CD14-positive monocyte (primary cell): ENCODE data around the gene PXMP4. TPM values are rescaled to one million over a fixed set of nuclear protein-coding genes. Genes with fewer than 3 reads are reported as not detected.

Experiments
- DNase-seq, 3 donors: peaks; one replicate each; pipeline ENCODE4 v3.0.0-alpha.2; 2011 to 2022
- H2AFZ ChIP-seq: 2 replicates; pipeline ENCODE4 v1.6.0; 2012; ENCODE audit warnings: mild to moderate bottlenecking, low read depth, low read length, inconsistent platforms; ENCODE audit not compliant: insufficient read depth, poor library complexity, severe bottlenecking
- H3K27ac ChIP-seq, 2 donors: 1 replicate in 1 of 2; 2 replicates in 1 of 2; pipeline ENCODE4 v1.5.1; 2012 to 2013; ENCODE audit warnings: low read length in 2 of 2, control low read depth in 1 of 2, inconsistent platforms in 1 of 2, low read depth in 1 of 2, mild to moderate bottlenecking in 1 of 2
- H3K27me3 ChIP-seq, 2 donors: one replicate each; pipeline versions ENCODE4 v1.6.0 to v1.6.1; 2011 to 2013; ENCODE audit warnings: low read length in 2 of 2; ENCODE audit not compliant: control insufficient read depth in 2 of 2, insufficient read depth in 2 of 2
- H3K36me3 ChIP-seq, 2 donors: replicated peaks in 1 of 2; 1 replicate in 1 of 2; 2 replicates in 1 of 2; pipeline versions ENCODE4 v1.5.1 to v1.6.1; 2012 to 2013; ENCODE audit warnings: low read length in 2 of 2, control low read depth in 1 of 2, inconsistent platforms in 1 of 2, mild to moderate bottlenecking in 1 of 2; ENCODE audit not compliant: insufficient read depth in 2 of 2, control insufficient read depth in 1 of 2
- H3K4me1 ChIP-seq, 2 donors: 1 replicate in 1 of 2; 2 replicates in 1 of 2; pipeline versions ENCODE4 v1.5.1 to v1.6.1; 2012 to 2013; ENCODE audit warnings: low read length in 2 of 2, control low read depth in 1 of 2, inconsistent platforms in 1 of 2, mild to moderate bottlenecking in 1 of 2, moderate library complexity in 1 of 2; ENCODE audit not compliant: insufficient read depth in 2 of 2, control insufficient read depth in 1 of 2
- H3K4me2 ChIP-seq: replicated peaks from 2 replicates; pipeline ENCODE3; 2012; ENCODE audit warnings: low read length, moderate library complexity, mild to moderate bottlenecking; ENCODE audit not compliant: poor library complexity, severe bottlenecking; ENCODE audit errors: extremely low read depth
- H3K4me3 ChIP-seq, 3 experiments: fragments of 200-600 bp in 1 of 3; sonication (generic) in 1 of 3; replicated peaks in 1 of 3; 1 replicate in 2 of 3; 2 replicates in 1 of 3; pipeline ENCODE4 v1.5.1; 2011 to 2013; ENCODE audit warnings: low read length in 3 of 3, mild to moderate bottlenecking in 3 of 3, control low read depth in 2 of 3, low read depth in 2 of 3, inconsistent platforms in 1 of 3, moderate library complexity in 1 of 3
- H3K79me2 ChIP-seq: 2 replicates; pipeline ENCODE4 v1.6.0; 2012; ENCODE audit warnings: mild to moderate bottlenecking, control low read depth, inconsistent platforms, low read length, moderate library complexity; ENCODE audit not compliant: insufficient read depth
- H3K9ac ChIP-seq: 2 replicates; pipeline ENCODE4 v1.6.0; 2017; ENCODE audit warnings: low read length, mild to moderate bottlenecking; ENCODE audit not compliant: insufficient read depth, poor library complexity, severe bottlenecking
- H3K9me3 ChIP-seq, 2 donors: replicated peaks in 1 of 2; 1 replicate in 1 of 2; 2 replicates in 1 of 2; pipeline versions ENCODE4 v1.5.1 to v1.6.1; 2012 to 2013; ENCODE audit warnings: low read length in 2 of 2, control low read depth in 1 of 2; ENCODE audit not compliant: control insufficient read depth in 1 of 2, insufficient read depth in 1 of 2
- H4K20me1 ChIP-seq: 2 replicates; pipeline ENCODE4 v1.6.0; 2012; ENCODE audit warnings: mild to moderate bottlenecking, low read length, control low read depth, moderate library complexity; ENCODE audit not compliant: insufficient read depth
- H3K27ac Mint-ChIP-seq, 7 donors: one replicate each; pipeline ENCODE4 v1.8.0; 2020; ENCODE audit warnings: mild to moderate bottlenecking in 7 of 7, mixed read lengths in 7 of 7, moderate library complexity in 6 of 7, inconsistent platforms in 2 of 7
- H3K27me3 Mint-ChIP-seq, 3 donors: one replicate each; pipeline ENCODE4 v1.8.0; 2021 to 2022; ENCODE audit warnings: low read depth in 3 of 3, mild to moderate bottlenecking in 3 of 3, mixed read lengths in 3 of 3, moderate library complexity in 3 of 3, inconsistent platforms in 1 of 3
- H3K36me3 Mint-ChIP-seq, 2 donors: one replicate each; pipeline ENCODE4 v1.8.0; 2020; ENCODE audit warnings: mixed read lengths in 2 of 2, inconsistent platforms in 1 of 2, mild to moderate bottlenecking in 1 of 2
- H3K4me1 Mint-ChIP-seq: one replicate; pipeline ENCODE4 v1.8.0; 2020; ENCODE audit warnings: mild to moderate bottlenecking, mixed read lengths
- H3K4me3 Mint-ChIP-seq, 2 donors: one replicate each; pipeline ENCODE4 v1.8.0; 2020; ENCODE audit warnings: mild to moderate bottlenecking in 2 of 2, mixed read lengths in 2 of 2, moderate library complexity in 1 of 2
- H3K9me3 Mint-ChIP-seq, 7 donors: one replicate each; pipeline ENCODE4 v1.8.0; 2020 to 2022; ENCODE audit warnings: mixed read lengths in 7 of 7, mild to moderate bottlenecking in 6 of 7, moderate library complexity in 6 of 7, inconsistent platforms in 2 of 7
- CTCF ChIP-seq: fragments of 200-600 bp; IDR thresholded peaks from one replicate; pipeline ENCODE4 v1.8.0; 2022; ENCODE audit warnings: antibody characterized with exemption, mild to moderate bottlenecking
- WGBS: methylation state at CpG from one replicate; pipeline ENCODE4 v1.1.5; 2013; ENCODE audit warnings: missing lambda C conversion rate; ENCODE audit not compliant: insufficient coverage; 5-methylcytosine and 5-hydroxymethylcytosine counted together
- intact Hi-C, 2 donors: fragments of 100-400 bp; cut with micrococcal nuclease; formaldehyde crosslinking; loops; one replicate each; pipeline versions ENCODE4 v1.15.0 to v1.15.1; 2023
- polyA plus RNA-seq, 3 donors: library from polyadenylated mRNA; depleted of rRNA in 1 of 3; unstranded in 2 of 3; stranded (reverse) in 1 of 3; fragments of 300-500 nt in 2 of 3; fragments of >200 nt in 1 of 3; fragmentation: Illumina TruSeq in 2 of 3; gene quantifications; 1 replicate in 2 of 3; 2 replicates in 1 of 3; pipeline ENCODE4 v1.2.3, GENCODE V29; 2012 to 2021

Gene PXMP4
- polyA plus RNA-seq, 3 donors = 4.9 to 11.4 (median 9.0) TPM

DNA sequence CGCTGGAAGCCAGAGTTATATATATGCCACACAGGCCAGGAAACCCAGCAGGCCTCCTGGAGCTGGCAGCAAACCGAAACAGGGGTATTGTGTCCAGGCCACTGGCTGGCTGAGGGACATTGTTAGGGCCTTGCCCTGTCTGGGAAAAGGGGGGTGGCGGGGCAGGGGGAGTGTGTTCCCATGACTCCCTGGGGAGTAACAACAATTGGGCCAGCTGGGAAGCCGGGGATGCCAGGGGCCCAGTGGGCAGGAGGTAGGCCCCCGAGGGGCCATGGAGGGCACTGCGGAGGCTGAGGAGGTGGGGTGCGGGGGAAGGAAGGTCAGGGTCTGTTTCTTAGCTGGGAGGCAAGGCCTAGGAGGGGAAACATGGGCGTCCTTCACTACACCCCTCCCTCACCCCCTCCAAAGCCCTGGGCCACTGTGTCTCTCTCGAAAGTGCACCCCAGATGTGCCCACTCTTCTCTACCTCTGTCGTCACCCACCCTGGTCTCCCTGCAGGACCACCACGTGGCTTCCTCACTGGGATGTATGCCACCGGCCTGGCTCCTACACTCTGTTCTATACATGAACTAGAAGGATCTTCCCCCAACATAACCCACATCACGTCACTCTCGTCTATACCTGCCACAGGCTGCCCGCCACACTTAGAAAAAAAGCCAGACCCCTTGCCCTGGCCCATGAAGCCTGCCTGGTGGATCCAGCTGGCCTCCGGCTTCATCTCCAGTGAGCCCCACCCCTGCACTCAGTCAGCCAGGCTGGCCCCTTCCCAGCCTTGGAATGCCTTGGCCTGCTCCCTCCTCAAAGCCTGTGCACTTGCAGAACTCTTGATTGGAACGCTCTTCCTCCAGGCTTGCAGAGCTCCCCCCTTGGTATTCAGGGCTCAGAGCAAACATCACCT, 26.1 kb downstream of the PXMP4 start:
- Histone ChIP-seq H2AFZ (no peak overlapping the region), H3K4me2 (no peak overlapping the region), H3K27me3 (no peaks in the 10 kb centered on the region), H3K4me1 (peaks cover 5 to 13% of the 10 kb centered on the region in 2 donors), H3K9ac (no peak overlapping the region), H3K36me3 (no peaks in the 10 kb centered on the region), H4K20me1 (no peaks in the 10 kb centered on the region), H3K4me3 (no peak overlapping the region), H3K9me3 (no peaks in the 10 kb centered on the region), H3K79me2 (no peaks in the 10 kb centered on the region), H3K27ac (no peak overlapping the region)
- DNase-seq = no peak
- H3K9me3 Mint-ChIP-seq = peaks cover 2 to 7% (median 4%) of the 10 kb centered on the region in 7 donors
- H3K4me3 Mint-ChIP-seq = peak overlapping the region in 1 of 2 donors; percentile 13
- intact Hi-C loops = no loop called here
- H3K27me3 Mint-ChIP-seq = no peaks in the 10 kb centered on the region
- peaks cover 16% of the 10 kb centered on the region for H3K4me1 Mint-ChIP-seq
- TF ChIP-seq CTCF = no peak
- 94% methylated on average over 12 of the region's 17 CpGs for WGBS
- H3K36me3 Mint-ChIP-seq = no peaks in the 10 kb centered on the region
- peak overlapping the region in 1 of 7 donors; percentile 74 for H3K27ac Mint-ChIP-seq

GRCh38 chr20:33693289-33693688, 26.8 kb downstream of the PXMP4 start:
- no peak overlapping the region for H3K4me3 ChIP-seq
- no peak overlapping the region for H3K27ac ChIP-seq
- no peaks in the 10 kb centered on the region for H3K9me3 ChIP-seq
- H3K36me3 ChIP-seq = no peaks in the 10 kb centered on the region
- peaks cover 5 to 13% of the 10 kb centered on the region in 2 donors for H3K4me1 ChIP-seq
- no peaks in the 10 kb centered on the region for H3K36me3 Mint-ChIP-seq
- no peaks in the 10 kb centered on the region for H4K20me1 ChIP-seq
- peaks cover 0 to 3% (median under 1%) of the 10 kb centered on the region in 7 donors for H3K9me3 Mint-ChIP-seq
- TF ChIP-seq CTCF = no peak
- H3K4me2 ChIP-seq = no peak overlapping the region
- 70% methylated on average over 2 of the region's 5 CpGs for WGBS
- H2AFZ ChIP-seq = no peak overlapping the region
- H3K4me1 Mint-ChIP-seq = peaks cover 22% of the 10 kb centered on the region
- H3K27me3 ChIP-seq = no peaks in the 10 kb centered on the region
- H3K27me3 Mint-ChIP-seq = no peaks in the 10 kb centered on the region
- no peak overlapping the region for H3K4me3 Mint-ChIP-seq
- intact Hi-C loops = no loop called here
- H3K79me2 ChIP-seq = no peaks in the 10 kb centered on the region
- DNase-seq = no peak
- no peak overlapping the region for H3K27ac Mint-ChIP-seq
- no peak overlapping the region for H3K9ac ChIP-seq
